Measurements from ENCODE around the gene TSC22D4. TPM values are rescaled to one million over a fixed set of nuclear protein-coding genes. Genes with fewer than 3 reads are reported as not detected.

The TSC22D4 gene
- total and polyA plus RNA-seq, 5 donors from 2014 or later = 22.2 to 113 (median 35.5) TPM

Other genes with a start within 250 kb of the TSC22D4 start
- gene SPDYE3, start 171.5 kb downstream of the TSC22D4 start, total RNA-seq = not detected
- 1 to 10 TPM; 4.5 to 7.2 (median 6.1) TPM for gene SPDYE3, start 171.5 kb downstream of the TSC22D4 start, polyA plus RNA-seq
- gene PILRB, start 121.1 kb downstream of the TSC22D4 start, total RNA-seq = 88.0 TPM
- 1 to 10 TPM; 2.1 to 3.6 (median 2.5) TPM for gene PILRB, start 121.1 kb downstream of the TSC22D4 start, polyA plus RNA-seq
- 13.2 TPM for gene PILRA, start 105.7 kb downstream of the TSC22D4 start, total RNA-seq
- gene PILRA, start 105.7 kb downstream of the TSC22D4 start, polyA plus RNA-seq = under 1 TPM in 2 of 4 donors, not detected in 2; 0.17 to 0.39 TPM
- gene ZCWPW1, start 50.5 kb downstream of the TSC22D4 start, total RNA-seq = 4.0 TPM
- gene ZCWPW1, start 50.5 kb downstream of the TSC22D4 start, polyA plus RNA-seq = 1 to 10 TPM; 2.2 to 5.4 (median 4.0) TPM
- gene MEPCE, start 49.4 kb downstream of the TSC22D4 start, total RNA-seq = 73.1 TPM
- gene MEPCE, start 49.4 kb downstream of the TSC22D4 start, polyA plus RNA-seq = 10 to 100 TPM; 10.2 to 15.9 (median 13.5) TPM
- 52.8 TPM for gene PPP1R35, start 42.7 kb downstream of the TSC22D4 start, total RNA-seq
- 10 to 100 TPM; 42.3 to 72.2 (median 49.4) TPM for gene PPP1R35, start 42.7 kb downstream of the TSC22D4 start, polyA plus RNA-seq
- gene SPACDR, start 15.0 kb downstream of the TSC22D4 start, total RNA-seq = 3.7 TPM
- under 1 TPM in 2 of 4 donors, not detected in 2; 0.32 TPM for gene SPACDR, start 15.0 kb downstream of the TSC22D4 start, polyA plus RNA-seq
- 0.89 TPM for gene NYAP1, start 4.7 kb upstream of the TSC22D4 start, total RNA-seq
- not detected for gene NYAP1, start 4.7 kb upstream of the TSC22D4 start, polyA plus RNA-seq
- gene AGFG2, start 60.0 kb upstream of the TSC22D4 start, total RNA-seq = 40.8 TPM
- gene AGFG2, start 60.0 kb upstream of the TSC22D4 start, polyA plus RNA-seq = 10 to 100 TPM; 11.7 to 21.6 (median 16.0) TPM
- gene SAP25, start 94.7 kb upstream of the TSC22D4 start, total RNA-seq = 47.4 TPM
- gene SAP25, start 94.7 kb upstream of the TSC22D4 start, polyA plus RNA-seq = under 1 TPM in 1 of 4 donors, not detected in 3; 0.47 TPM
- gene LRCH4, start 106.9 kb upstream of the TSC22D4 start, total RNA-seq = 350 TPM
- gene LRCH4, start 106.9 kb upstream of the TSC22D4 start, polyA plus RNA-seq = 100 to 1,000 TPM; 115 to 136 (median 126) TPM
- gene FBXO24, start 107.1 kb upstream of the TSC22D4 start, total RNA-seq = not detected
- under 1 TPM in 3 of 4 donors, not detected in 1; 0.21 to 0.26 (median 0.22) TPM for gene FBXO24, start 107.1 kb upstream of the TSC22D4 start, polyA plus RNA-seq
- gene PCOLCE, start 123.1 kb upstream of the TSC22D4 start, total RNA-seq = 2.8 TPM
- gene PCOLCE, start 123.1 kb upstream of the TSC22D4 start, polyA plus RNA-seq = 1 to 10 TPM in 1 of 4 donors, under 1 TPM in 2, not detected in 1; 0.23 to 1.5 (median 0.89) TPM
- gene MOSPD3, start 133.3 kb upstream of the TSC22D4 start, total RNA-seq = 13.9 TPM
- gene MOSPD3, start 133.3 kb upstream of the TSC22D4 start, polyA plus RNA-seq = 10 to 100 TPM; 13.8 to 22.9 (median 21.9) TPM
- 8.0 TPM for gene TFR2, start 162.3 kb upstream of the TSC22D4 start, total RNA-seq
- gene TFR2, start 162.3 kb upstream of the TSC22D4 start, polyA plus RNA-seq = 1 to 10 TPM; 1.2 to 2.0 (median 1.5) TPM
- not detected for gene ACTL6B, start 177.2 kb upstream of the TSC22D4 start, total RNA-seq
- not detected for gene ACTL6B, start 177.2 kb upstream of the TSC22D4 start, polyA plus RNA-seq
- 160 TPM for gene GNB2, start 194.5 kb upstream of the TSC22D4 start, total RNA-seq
- 10 to 100 TPM; 47.2 to 70.0 (median 66.8) TPM for gene GNB2, start 194.5 kb upstream of the TSC22D4 start, polyA plus RNA-seq
- gene GIGYF1, start 215.0 kb upstream of the TSC22D4 start, total RNA-seq = 82.4 TPM
- under 1 TPM; 0.71 to 0.89 (median 0.73) TPM for gene GIGYF1, start 215.0 kb upstream of the TSC22D4 start, polyA plus RNA-seq
- gene POP7, start 226.9 kb upstream of the TSC22D4 start, total RNA-seq = 11.3 TPM
- 10 to 100 TPM; 57.2 to 63.0 (median 61.5) TPM for gene POP7, start 226.9 kb upstream of the TSC22D4 start, polyA plus RNA-seq
- gene EPO, start 241.3 kb upstream of the TSC22D4 start, total RNA-seq = not detected
- gene EPO, start 241.3 kb upstream of the TSC22D4 start, polyA plus RNA-seq = under 1 TPM in 1 of 4 donors, not detected in 3; 0.23 TPM

Measured in CD4-positive, CD25-positive, alpha-beta regulatory T cell (primary cell).